PC-3 (cell line): Measurements from ENCODE around the gene SEMA4C. TPM values are rescaled to one million over a fixed set of nuclear protein-coding genes. Genes with fewer than 3 reads are reported as not detected.

Experiments used
- ATAC-seq: fragments of 200-7000 bp; cut with Tn5 transposase; 2 replicates; pipeline ENCODE4 v1.9.1; 2020; ENCODE audit warnings: mild to moderate bottlenecking, moderate library complexity
- BruUV-seq: library from RNA; stranded (reverse); fragments of 400-500 nt; replicated peaks from 2 replicates; lab custom pipeline; 2021; lab: Mats Ljungman, UMichigan
- CTCF ChIA-PET: fragments of 300-600 bp; sonication (Branson Sonifier 250); formaldehyde crosslinking; loops from one replicate; lab custom pipeline; 2022; ENCODE audit warnings: antibody characterized with exemption; lab: Charles Lee
- POLR2A ChIA-PET: fragments of 300-600 bp; sonication (Branson Sonifier 250); formaldehyde crosslinking; loops from one replicate; lab custom pipeline; 2022; ENCODE audit warnings: antibody characterized with exemption; ENCODE audit not compliant: unreplicated experiment; lab: Charles Lee
- DNase-seq: peaks from one replicate; pipeline ENCODE4 v3.0.0-alpha.2; 2015
- H2AFZ ChIP-seq: fragments of 300-600 bp; sonication (generic); 2 replicates; pipeline ENCODE4 v1.6.0; 2016; ENCODE audit warnings: antibody characterized with exemption, low read length
- H3F3A ChIP-seq: fragments of 300-600 bp; sonication (generic); one replicate; pipeline ENCODE4 v1.6.0; 2017; ENCODE audit warnings: antibody characterized with exemption, low read length, control low read depth, mild to moderate bottlenecking; ENCODE audit not compliant: unreplicated experiment
- H3K27ac ChIP-seq: fragments of 300-600 bp; sonication (generic); 2 replicates; pipeline ENCODE4 v1.5.1; 2016; ENCODE audit warnings: mild to moderate bottlenecking, low read length
- H3K27me3 ChIP-seq: fragments of 300-600 bp; sonication (generic); 2 replicates; pipeline ENCODE4 v1.6.1; 2016; ENCODE audit warnings: low read length, mixed read lengths
- H3K36me3 ChIP-seq: fragments of 300-600 bp; sonication (generic); 2 replicates; pipeline ENCODE4 v1.6.1; 2016; ENCODE audit warnings: low read depth, mixed run types, low read length, mixed read lengths
- H3K4me1 ChIP-seq: fragments of 300-600 bp; sonication (generic); 2 replicates; pipeline ENCODE4 v1.5.1; 2016; ENCODE audit warnings: low read length; ENCODE audit not compliant: insufficient read depth
- H3K4me2 ChIP-seq: fragments of 300-600 bp; sonication (generic); 2 replicates; pipeline ENCODE4 v1.6.0; 2016; ENCODE audit warnings: low read length
- H3K4me3 ChIP-seq: fragments of 300-600 bp; sonication (generic); 2 replicates; pipeline ENCODE4 v1.5.1; 2016; ENCODE audit warnings: mild to moderate bottlenecking, low read length, mixed read lengths
- H3K79me2 ChIP-seq: fragments of 300-600 bp; sonication (generic); 2 replicates; pipeline ENCODE4 v1.6.1; 2017; ENCODE audit warnings: low read length, mixed read lengths
- H3K9ac ChIP-seq: fragments of 300-600 bp; sonication (generic); 2 replicates; pipeline ENCODE4 v1.6.0; 2016; ENCODE audit warnings: mild to moderate bottlenecking, low read length
- H3K9me2 ChIP-seq: fragments of 300-600 bp; sonication (generic); replicated peaks from 2 replicates; pipeline ENCODE4 v1.6.1; 2016; ENCODE audit warnings: mixed run types, low read length, mixed read lengths
- H3K9me3 ChIP-seq: fragments of 300-600 bp; sonication (generic); 2 replicates; pipeline ENCODE4 v1.6.1; 2016; ENCODE audit warnings: low read length, mixed read lengths
- H4K20me1 ChIP-seq: fragments of 300-600 bp; sonication (generic); 2 replicates; pipeline ENCODE4 v1.6.1; 2016; ENCODE audit warnings: low read length, mixed read lengths
- EZH2 ChIP-seq: fragments of 300-600 bp; sonication (generic); IDR thresholded peaks from one replicate; pipeline ENCODE4 v1.6.1; 2017; ENCODE audit warnings: antibody characterized with exemption, mild to moderate bottlenecking, low read length; ENCODE audit not compliant: unreplicated experiment
- EZH2phosphoT487 ChIP-seq: fragments of 300-600 bp; sonication (generic); IDR thresholded peaks from 2 replicates; pipeline ENCODE4 v1.6.1; 2018; ENCODE audit warnings: mild to moderate bottlenecking, antibody characterized with exemption, low read length, borderline replicate concordance
- intact Hi-C: fragments of 100-400 bp; cut with micrococcal nuclease; formaldehyde crosslinking; loops from 2 replicates; pipeline ENCODE4 v1.9.0; 2023
- total RNA-seq: library from RNA; depleted of rRNA; stranded (reverse); fragments of >200 nt; gene quantifications from 2 replicates; pipeline ENCODE4 v1.2.3, GENCODE V29; 2014
- TF ChIP-seq, protein P1 (sequence below): fragments of 300-600 bp; sonication (generic); conservative IDR thresholded peaks from 2 replicates; pipeline ENCODE4 v1.5.1; 2017; ENCODE audit warnings: antibody characterized with exemption, low read depth, mild to moderate bottlenecking, low read length

The SEMA4C gene
- total RNA-seq, 1 experiment from 2014 or later: 20.6 TPM

DNA sequence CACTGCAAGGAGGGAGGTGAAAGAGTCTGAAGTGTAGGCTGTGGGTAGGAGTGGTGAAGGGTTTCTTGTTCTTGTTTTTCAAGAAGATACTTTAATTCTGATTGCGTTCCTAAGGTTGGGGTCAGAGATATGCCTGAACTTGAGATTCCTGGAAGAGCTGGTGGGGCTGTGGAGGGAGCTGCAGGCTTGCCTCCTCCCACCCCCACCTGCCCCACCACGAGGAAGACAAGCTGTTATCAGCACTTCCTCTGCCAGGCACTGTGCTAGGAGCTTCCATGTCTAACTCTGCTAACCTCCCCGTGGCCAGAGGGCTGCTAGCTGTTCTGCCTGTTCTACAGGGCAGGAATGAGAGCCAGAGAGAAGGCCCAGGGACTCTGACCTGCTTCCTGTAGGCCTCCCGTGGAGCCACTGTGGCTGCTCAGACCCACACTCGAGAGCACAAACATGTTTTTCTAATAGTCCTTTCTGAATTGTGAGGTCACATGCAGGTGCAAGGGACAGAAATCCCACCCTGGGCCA is 39.8 kb downstream of the SEMA4C start:
- ATAC-seq: no peak
- BruUV-seq: no TSS peak
- ChIA-PET POLR2A (no interaction called here), CTCF (no interaction called here)
- Histone ChIP-seq H3K79me2 (peaks cover 7% of the 10 kb centered on the region; the same call in 1 of the 2 replicates), H3F3A (peaks cover 5% of the 10 kb centered on the region), H4K20me1 (no peaks in the 10 kb centered on the region), H3K4me3 (no peak overlapping the region), H3K36me3 (peaks cover 12% of the 10 kb centered on the region), H3K4me1 (peaks cover 11% of the 10 kb centered on the region), H3K9ac (no peak overlapping the region), H3K4me2 (no peak overlapping the region), H2AFZ (no peak overlapping the region), H3K27me3 (no peaks in the 10 kb centered on the region), H3K9me3 (no peaks in the 10 kb centered on the region), H3K9me2 (no peaks in the 10 kb centered on the region), H3K27ac (no peak overlapping the region)
- no peak for DNase-seq
- TF ChIP-seq EZH2phosphoT487 (no peak), EZH2 (no peak)
- TF ChIP-seq, protein P1, sequence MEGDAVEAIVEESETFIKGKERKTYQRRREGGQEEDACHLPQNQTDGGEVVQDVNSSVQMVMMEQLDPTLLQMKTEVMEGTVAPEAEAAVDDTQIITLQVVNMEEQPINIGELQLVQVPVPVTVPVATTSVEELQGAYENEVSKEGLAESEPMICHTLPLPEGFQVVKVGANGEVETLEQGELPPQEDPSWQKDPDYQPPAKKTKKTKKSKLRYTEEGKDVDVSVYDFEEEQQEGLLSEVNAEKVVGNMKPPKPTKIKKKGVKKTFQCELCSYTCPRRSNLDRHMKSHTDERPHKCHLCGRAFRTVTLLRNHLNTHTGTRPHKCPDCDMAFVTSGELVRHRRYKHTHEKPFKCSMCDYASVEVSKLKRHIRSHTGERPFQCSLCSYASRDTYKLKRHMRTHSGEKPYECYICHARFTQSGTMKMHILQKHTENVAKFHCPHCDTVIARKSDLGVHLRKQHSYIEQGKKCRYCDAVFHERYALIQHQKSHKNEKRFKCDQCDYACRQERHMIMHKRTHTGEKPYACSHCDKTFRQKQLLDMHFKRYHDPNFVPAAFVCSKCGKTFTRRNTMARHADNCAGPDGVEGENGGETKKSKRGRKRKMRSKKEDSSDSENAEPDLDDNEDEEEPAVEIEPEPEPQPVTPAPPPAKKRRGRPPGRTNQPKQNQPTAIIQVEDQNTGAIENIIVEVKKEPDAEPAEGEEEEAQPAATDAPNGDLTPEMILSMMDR: no peak
- intact Hi-C loops: no loop called here

DNA sequence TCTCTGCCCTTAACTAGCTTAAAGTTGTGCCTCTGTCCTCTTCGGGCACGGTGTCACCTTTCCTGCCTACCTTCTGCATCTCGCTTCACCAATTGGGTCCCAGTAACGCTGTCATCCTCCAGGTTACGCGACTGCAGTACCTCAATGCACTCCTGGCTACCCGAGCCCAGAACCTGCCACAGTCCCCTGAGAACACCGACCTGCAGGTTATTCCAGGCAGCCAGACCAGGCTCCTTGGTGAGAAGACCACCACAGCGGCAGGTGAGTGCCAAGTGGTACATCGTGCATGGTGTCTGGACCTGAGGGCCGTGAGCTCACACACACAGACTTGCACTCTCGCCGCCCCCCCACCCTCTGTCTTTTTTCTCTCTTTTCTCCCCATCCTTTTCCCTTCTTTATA is 41.0 kb downstream of the SEMA4C start:
- DNase-seq (no peak), ATAC-seq (no peak)
- TF ChIP-seq, protein P1: no peak
- TF ChIP-seq EZH2phosphoT487: no peak
- no peak for TF ChIP-seq EZH2
- Histone ChIP-seq H3K4me3 (no peak overlapping the region), H3K9me2 (no peaks in the 10 kb centered on the region), H3K4me2 (no peak overlapping the region), H3K9me3 (no peaks in the 10 kb centered on the region), H4K20me1 (peaks cover 6% of the 10 kb centered on the region; the same call in 1 of the 2 replicates), H3F3A (peaks cover 5% of the 10 kb centered on the region), H3K9ac (no peak overlapping the region), H2AFZ (no peak overlapping the region), H3K79me2 (peaks cover 15% of the 10 kb centered on the region; the same call in 1 of the 2 replicates), H3K27ac (no peak overlapping the region), H3K36me3 (peaks cover 12% of the 10 kb centered on the region), H3K27me3 (no peaks in the 10 kb centered on the region), H3K4me1 (peaks cover 20% of the 10 kb centered on the region)
- ChIA-PET CTCF (no interaction called here), POLR2A (interaction anchor here (0.6 kb wide), 1 partner anchor 48 kb away, joined by 5 read pairs; no protein-coding TSS in a partner anchor)
- intact Hi-C loops: no loop called here
- no TSS peak for BruUV-seq

DNA sequence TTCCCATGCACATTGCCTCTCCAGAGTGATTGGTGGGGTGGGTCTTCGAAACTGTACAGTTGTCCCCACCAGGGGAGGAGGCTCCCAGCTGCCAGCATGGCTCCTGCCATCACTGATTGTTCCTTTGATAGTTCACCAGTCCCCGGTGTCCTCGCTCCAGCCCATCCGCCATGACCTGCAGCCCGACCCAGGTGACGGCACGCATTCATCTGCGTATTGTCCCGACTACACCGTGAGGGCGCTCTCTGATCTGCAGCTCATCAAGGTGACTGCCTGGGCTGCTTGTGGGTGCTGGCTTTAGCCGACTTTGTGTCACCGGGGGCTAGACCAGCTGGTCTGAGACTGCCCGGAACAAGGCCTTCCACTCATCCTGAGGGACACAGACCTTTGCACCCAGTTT is 41.4 kb downstream of the SEMA4C start:
- BruUV-seq: no TSS peak
- TF ChIP-seq, protein P1: no peak
- no peak for TF ChIP-seq EZH2
- TF ChIP-seq EZH2phosphoT487: no peak
- no peaks in the 10 kb centered on the region for H3K9me2 ChIP-seq
- H3K27ac ChIP-seq: no peak overlapping the region
- no peak overlapping the region for H2AFZ ChIP-seq
- ChIA-PET POLR2A (interaction anchor here (0.6 kb wide), 1 partner anchor 49 kb away, joined by 5 read pairs; no protein-coding TSS in a partner anchor), CTCF (no interaction called here)
- H3K9me3 ChIP-seq: no peaks in the 10 kb centered on the region
- peaks cover 9% of the 10 kb centered on the region; the same call in 1 of the 2 replicates for H4K20me1 ChIP-seq
- intact Hi-C loops: no loop called here
- H3K27me3 ChIP-seq: no peaks in the 10 kb centered on the region
- ATAC-seq: no peak
- DNase-seq: no peak
- H3K4me3 ChIP-seq: no peak overlapping the region
- H3K4me1 ChIP-seq: peaks cover 24% of the 10 kb centered on the region
- peaks cover 5% of the 10 kb centered on the region for H3F3A ChIP-seq
- H3K79me2 ChIP-seq: peaks cover 19% of the 10 kb centered on the region; the same call in 1 of the 2 replicates
- H3K9ac ChIP-seq: no peak overlapping the region
- peaks cover 12% of the 10 kb centered on the region for H3K36me3 ChIP-seq
- H3K4me2 ChIP-seq: no peak overlapping the region
